SK-N-MC (cell line): Measurements from ENCODE around the gene KCNJ9.

Source experiments
- DNase-seq: peaks from one replicate; pipeline ENCODE4 v3.0.0-alpha.2; 2011; ENCODE audit warnings: low read depth, low spot score
- H3K27ac ChIP-seq: fragments of 200-600 bp; sonication (generic); 2 replicates; pipeline ENCODE4 v1.5.1; 2016; ENCODE audit warnings: mixed run types
- H3K36me3 ChIP-seq: fragments of 200-600 bp; sonication (generic); 2 replicates; pipeline ENCODE4 v1.6.1; 2017; ENCODE audit warnings: antibody characterized with exemption, low read length, mixed read lengths; ENCODE audit not compliant: insufficient read depth
- H3K4me3 ChIP-seq: fragments of 200-600 bp; sonication (generic); 2 replicates; pipeline ENCODE4 v1.5.1; 2016
- H3K9ac ChIP-seq: fragments of 200-600 bp; sonication (generic); 2 replicates; pipeline ENCODE4 v1.8.0; 2017; ENCODE audit warnings: mixed run types, mixed read lengths; ENCODE audit not compliant: insufficient read length
- H3K9me3 ChIP-seq: fragments of 200-600 bp; sonication (generic); 2 replicates; pipeline ENCODE4 v1.6.1; 2017; ENCODE audit warnings: low read depth, mild to moderate bottlenecking, antibody characterized with exemption, low read length, moderate library complexity, mixed read lengths
- EZH2 ChIP-seq: fragments of 200-600 bp; sonication (generic); IDR thresholded peaks from one replicate; pipeline ENCODE4 v1.6.1; 2017; ENCODE audit warnings: antibody characterized with exemption
- FOXP2 ChIP-seq: optimal IDR thresholded peaks from 2 replicates; pipeline ENCODE3; 2011; ENCODE audit warnings: mild to moderate bottlenecking, moderate library complexity; ENCODE audit not compliant: insufficient read depth; ENCODE audit errors: extremely low read length, control extremely low read depth
- POLR2AphosphoS5 ChIP-seq: IDR thresholded peaks from 2 replicates; pipeline ENCODE4 v1.6.1; 2012; ENCODE audit warnings: mild to moderate bottlenecking, low read depth, low read length, borderline replicate concordance

KCNJ9 gene

GRCh38 chr1:160097151-160097910 lies 16.0 kb downstream of the KCNJ9 start:
- H3K27ac ChIP-seq = no peak overlapping the region
- H3K4me3 ChIP-seq = peak overlapping the region; percentile 80
- H3K9ac ChIP-seq = peak overlapping the region; percentile 79
- no peaks in the 10 kb centered on the region for H3K9me3 ChIP-seq
- TF ChIP-seq POLR2AphosphoS5 (no peak), EZH2 (no peak), FOXP2 (no peak)
- DNase-seq = no peak
- H3K36me3 ChIP-seq = no peaks in the 10 kb centered on the region

- no peak within 1 kb of the TSS for H3K27ac ChIP-seq
- no peaks in the 10 kb centered on the region for H3K36me3 ChIP-seq
- peak within 1 kb of the TSS; percentile 80 for H3K4me3 ChIP-seq
- peak within 1 kb of the TSS; percentile 79 for H3K9ac ChIP-seq
- TF ChIP-seq POLR2AphosphoS5 (no peak), EZH2 (no peak), FOXP2 (no peak)
- peak; percentile 16 for DNase-seq
- H3K9me3 ChIP-seq = no peaks in the 10 kb centered on the region
These were observed 16.8 kb downstream of the KCNJ9 start, which contains the start of gene IGSF8 for GRCh38 chr1:160097911-160098851. TSS of gene IGSF8 (minus strand) at chr1:160098619. CDS start at chr1:160098472, 147 bp downstream.

DNA sequence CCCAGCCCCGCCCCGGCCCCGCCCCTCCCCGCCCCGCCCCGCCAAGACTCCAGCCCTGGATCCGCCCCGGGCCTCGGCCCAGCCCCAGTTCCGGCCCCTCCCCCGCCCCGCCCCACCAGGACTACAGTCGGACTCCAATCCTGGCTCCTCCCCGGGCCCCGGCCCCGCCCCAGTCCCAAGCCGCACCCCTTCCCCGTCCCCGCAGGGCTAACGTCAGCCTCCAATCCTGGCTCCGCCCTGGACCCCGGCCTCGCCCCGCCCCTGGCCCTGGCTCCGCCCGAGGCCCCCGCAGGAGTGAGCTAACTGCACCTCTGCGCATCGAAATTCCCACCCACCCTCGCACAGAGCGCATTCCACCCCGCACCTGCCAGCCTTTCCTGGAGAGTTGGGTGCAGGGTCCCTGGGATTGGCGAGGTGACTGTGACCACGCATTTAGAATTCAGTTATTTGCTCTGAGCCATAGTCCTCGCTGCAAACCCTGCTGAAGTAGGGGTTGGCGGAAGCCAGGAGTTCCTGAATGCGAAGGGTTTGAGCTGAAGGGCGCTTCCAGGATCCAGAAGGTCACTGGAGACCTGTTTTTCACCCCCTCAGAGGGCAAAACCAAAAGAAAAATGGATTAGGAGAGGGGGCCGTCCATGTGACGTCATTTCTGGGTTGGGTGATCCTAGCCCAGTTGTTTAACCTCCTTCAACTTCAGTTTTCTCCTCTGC lies 17.7 kb downstream of the KCNJ9 start:
- Histone ChIP-seq H3K9ac (peak overlapping the region; percentile 10), H3K4me3 (peak overlapping the region; percentile 75), H3K27ac (no peak overlapping the region), H3K9me3 (no peaks in the 10 kb centered on the region), H3K36me3 (no peaks in the 10 kb centered on the region)
- DNase-seq = peak; percentile 37
- TF ChIP-seq EZH2 = no peak
- TF ChIP-seq FOXP2 = no peak
- TF ChIP-seq POLR2AphosphoS5 = no peak

- Histone ChIP-seq H3K9ac (no peak overlapping the region), H3K4me3 (no peak overlapping the region)
These were observed 18.5 kb downstream of the KCNJ9 start for GRCh38 chr1:160099716-160100375.

GRCh38 chr1:160101037-160101716 lies 19.8 kb downstream of the KCNJ9 start:
- TF ChIP-seq EZH2 = no peak
- no peak for TF ChIP-seq FOXP2
- no peak for TF ChIP-seq POLR2AphosphoS5
- Histone ChIP-seq H3K36me3 (no peaks in the 10 kb centered on the region), H3K27ac (no peak overlapping the region), H3K9ac (peak overlapping the region; percentile 57), H3K4me3 (peak overlapping the region; percentile 58), H3K9me3 (no peaks in the 10 kb centered on the region)
- no peak for DNase-seq

More at GRCh38 chr1:160099716-160100375, 18.5 kb downstream of the KCNJ9 start:
- no peak for DNase-seq
- no peak overlapping the region for H3K27ac ChIP-seq
- H3K36me3 ChIP-seq = no peaks in the 10 kb centered on the region
- H3K9me3 ChIP-seq = no peaks in the 10 kb centered on the region
- no peak for TF ChIP-seq POLR2AphosphoS5
- no peak for TF ChIP-seq EZH2
- no peak for TF ChIP-seq FOXP2

DNA sequence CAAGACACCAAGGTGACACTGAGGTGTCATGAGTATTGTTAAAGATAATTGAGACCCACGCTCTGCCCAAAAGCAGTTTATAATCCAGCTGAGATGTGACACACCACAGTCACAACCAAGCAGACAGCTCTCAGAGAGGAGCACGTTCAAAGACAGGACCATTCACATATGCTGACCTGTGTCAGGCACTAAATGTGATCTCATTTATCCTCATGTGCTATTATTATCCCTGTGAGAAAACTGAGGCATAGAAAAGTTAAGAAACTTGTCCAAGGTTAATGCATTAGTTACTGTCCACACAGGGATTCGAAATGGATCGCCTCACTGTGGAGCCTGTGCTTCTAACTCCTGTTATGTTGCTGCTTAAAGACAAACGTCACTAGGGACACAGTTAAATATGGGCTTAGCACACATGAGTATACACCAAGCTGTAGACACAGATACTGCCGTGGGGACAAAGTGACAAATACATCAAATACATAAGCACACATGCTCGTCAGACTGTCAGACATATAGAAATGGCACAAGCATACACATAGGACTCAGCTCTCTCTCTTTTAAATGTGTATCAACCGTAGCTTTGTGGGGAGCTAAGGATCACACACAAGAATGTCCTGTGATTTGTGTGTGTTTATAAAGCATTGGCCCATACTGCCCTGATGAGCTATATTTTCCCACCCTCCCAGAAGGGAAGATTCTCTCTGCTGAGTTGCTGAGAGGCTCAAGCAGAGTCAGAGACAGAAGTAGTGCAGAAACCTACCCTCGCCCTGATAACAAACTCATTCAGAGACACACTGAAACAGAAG lies 20.6 kb downstream of the KCNJ9 start:
- Histone ChIP-seq H3K9me3 (no peaks in the 10 kb centered on the region), H3K4me3 (no peak overlapping the region), H3K9ac (no peak overlapping the region), H3K27ac (no peak overlapping the region), H3K36me3 (no peaks in the 10 kb centered on the region)
- TF ChIP-seq FOXP2 (no peak), POLR2AphosphoS5 (no peak), EZH2 (no peak)
- DNase-seq = no peak
